ENCODE data around the gene CFAP46. TPM values are rescaled to one million over a fixed set of nuclear protein-coding genes. Genes with fewer than 3 reads are reported as not detected.
A peak's percentile ranks its signal among the peaks of the same experiment; 100 is the strongest.

CFAP46 gene
- total and polyA plus RNA-seq, 2 of the 4 experiments (the other 2 are of a cell fraction), result 1.3 to 1.8 TPM

DNA sequence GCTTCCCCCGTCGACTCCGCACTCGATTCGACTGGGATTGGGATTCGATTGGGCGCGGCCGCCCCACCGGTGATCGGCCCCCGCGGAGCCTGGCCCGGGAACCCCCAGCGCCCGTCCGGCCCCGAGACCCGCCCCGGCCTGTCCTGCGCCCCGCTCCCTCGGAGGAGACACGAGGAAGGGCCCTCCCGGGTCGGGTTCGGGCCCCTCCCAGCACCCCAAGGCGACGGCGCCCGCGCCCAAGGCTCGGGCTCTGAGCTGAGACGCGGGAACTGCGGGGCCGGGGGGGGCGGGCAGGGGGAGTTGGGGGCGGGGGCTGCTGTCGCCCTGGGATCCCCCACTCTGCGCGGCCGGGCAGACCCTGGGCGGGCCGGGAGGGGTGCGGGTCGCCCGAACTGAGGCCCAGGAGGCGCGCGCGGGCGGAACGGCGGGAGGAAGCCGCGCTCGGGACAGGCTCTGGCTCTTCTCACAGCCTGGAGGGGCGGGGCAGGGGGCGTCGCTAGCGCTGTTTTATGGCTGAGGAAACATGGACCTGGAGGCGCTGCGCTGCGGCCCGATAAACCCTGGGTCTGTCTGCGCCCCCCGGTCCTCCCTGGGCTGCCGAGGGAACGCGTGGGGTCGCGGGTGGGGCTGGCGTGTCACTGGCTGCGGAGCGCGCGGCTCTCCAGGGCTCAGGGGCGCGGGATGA is 154.7 kb downstream of the CFAP46 start:
- CTCF ChIA-PET, result no interaction called here
- Histone ChIP-seq H4K20me1 (ENCODE audit: insufficient read depth, low read length) (no peaks in the 10 kb centered on the region), H4K91ac (ENCODE audit: insufficient read depth, low read depth, low read length) (no peak overlapping the region), H2AK9ac (replicated peaks; ENCODE audit: low read depth, low read length, poor library complexity) (peak overlapping the region; percentile 28), H3K9me3 (ENCODE audit: control insufficient read depth, insufficient read depth, low read length) (peaks cover 5% of the 10 kb centered on the region; the same call in 1 of the 2 replicates), H3K23ac (ENCODE audit: low read depth, low read length) (no peak overlapping the region), H2BK15ac (ENCODE audit: low read depth, low read length) (no peak overlapping the region), H3K36me3 (ENCODE audit: control insufficient read depth, insufficient read depth, low read length) (0 out of 2 replicates have a peak, but pooled peaks cover 2% of the 10 kb centered on the region), H4K5ac (ENCODE audit: low read depth, low read length) (no peak overlapping the region), H3K27ac (ENCODE audit: insufficient read depth, low read length) (no peak overlapping the region), H3K4me2 (ENCODE audit: low read depth, low read length) (no peak overlapping the region), H3K79me1 (ENCODE audit: low read depth in 1 of 2, low read length in 2 of 2) (no peaks in the 10 kb centered on the region), H2AFZ (replicated peaks; ENCODE audit: low read length, poor library complexity) (no peak overlapping the region), H3K4ac (ENCODE audit: low read depth, low read length) (no peak overlapping the region), H2BK120ac (ENCODE audit: low read depth, low read length) (no peak overlapping the region), H2BK20ac (ENCODE audit: low read depth, low read length) (no peak overlapping the region), H3K4me1 (ENCODE audit: control insufficient read depth, insufficient read depth, low read length) (no peaks in the 10 kb centered on the region), H3K9me1 (ENCODE audit: insufficient read depth, low read length) (no peaks in the 10 kb centered on the region), H3K9ac (ENCODE audit: low read depth, low read length) (no peak overlapping the region), H3K27me3 (ENCODE audit: control insufficient read depth, insufficient read depth, low read length) (peaks cover 66% of the 10 kb centered on the region), H4K8ac (ENCODE audit: low read depth in 2 of 2, low read length in 2 of 2) (no peak overlapping the region), H3K18ac (ENCODE audit: low read depth, low read length) (no peak overlapping the region), H3K14ac (replicated peaks; ENCODE audit: low read depth, low read length) (no peak overlapping the region), H2BK5ac (ENCODE audit: low read depth, low read length, poor library complexity, severe bottlenecking) (no peak overlapping the region), H3K56ac (ENCODE audit: extremely low read depth, insufficient read depth, low read length) (no peak overlapping the region), H2AK5ac (ENCODE audit: low read depth, low read length) (no peak overlapping the region), H3K4me3 (ENCODE audit: insufficient read depth, low read depth, low read length) (no peak overlapping the region)
- DNase-seq (no peak), ATAC-seq (ENCODE audit: low read depth) (no peak)
- 2% methylated on average over 20 of the region's 80 CpGs; no CpG with 5 or more reads in 1 of the 2 experiments for WGBS, 2 experiments (ENCODE audit: extremely low coverage in 2 of 2, insufficient read length in 1 of 2)
- POLR2A ChIA-PET (ENCODE audit: unreplicated experiment), result no interaction called here
- dilution Hi-C loops (cut with HindIII; ENCODE audit: low sequenced_read_pairs, unreplicated experiment), result no loop called here
- BruUV-seq (replicated peaks), result no TSS peak
- in situ Hi-C loops (cut with MboI; ENCODE audit: low sequenced_read_pairs), result no loop called here
- intact Hi-C loops (cut with micrococcal nuclease), result loop anchor here (1.0 kb wide), 1 partner anchor 133 kb away; no protein-coding TSS in a partner anchor
- TF ChIP-seq BHLHE40 (IDR thresholded peaks at IDR 0.05; ENCODE audit: low read depth, low read length) (no peak), MXI1 (IDR thresholded peaks at IDR 0.05; ENCODE audit: borderline replicate concordance, low read depth, low read length) (no peak), CEBPB (IDR thresholded peaks at IDR 0.05; ENCODE audit: low read depth, low read length) (no peak), NFE2L2 (IDR thresholded peaks at IDR 0.05; ENCODE audit: low read depth, low read length) (no peak), MAFK (IDR thresholded peaks at IDR 0.05; ENCODE audit: low read depth, low read length) (no peak), FOS (IDR thresholded peaks at IDR 0.05; ENCODE audit: low read depth, low read length) (no peak), CHD1 (IDR thresholded peaks at IDR 0.05; ENCODE audit: low read depth, low read length) (no peak), POLR2A (IDR thresholded peaks at IDR 0.05; ENCODE audit: low read depth, low read length) (no peak), RAD21 (IDR thresholded peaks at IDR 0.05; ENCODE audit: low read length) (no peak), RFX5 (IDR thresholded peaks at IDR 0.05; ENCODE audit: low read depth, low read length) (no peak), RCOR1 (IDR thresholded peaks at IDR 0.05; ENCODE audit: insufficient replicate concordance, low read length) (no peak)
- TF ChIP-seq, protein P1, sequence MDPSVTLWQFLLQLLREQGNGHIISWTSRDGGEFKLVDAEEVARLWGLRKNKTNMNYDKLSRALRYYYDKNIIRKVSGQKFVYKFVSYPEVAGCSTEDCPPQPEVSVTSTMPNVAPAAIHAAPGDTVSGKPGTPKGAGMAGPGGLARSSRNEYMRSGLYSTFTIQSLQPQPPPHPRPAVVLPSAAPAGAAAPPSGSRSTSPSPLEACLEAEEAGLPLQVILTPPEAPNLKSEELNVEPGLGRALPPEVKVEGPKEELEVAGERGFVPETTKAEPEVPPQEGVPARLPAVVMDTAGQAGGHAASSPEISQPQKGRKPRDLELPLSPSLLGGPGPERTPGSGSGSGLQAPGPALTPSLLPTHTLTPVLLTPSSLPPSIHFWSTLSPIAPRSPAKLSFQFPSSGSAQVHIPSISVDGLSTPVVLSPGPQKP (IDR thresholded peaks at IDR 0.05; ENCODE audit: borderline replicate concordance, low read depth, low read length), result no peak
